Measurements from ENCODE around the gene OBP2A. TPM values are rescaled to one million over a fixed set of nuclear protein-coding genes. Genes with fewer than 3 reads are reported as not detected.

OBP2A gene
- total RNA-seq, 1 experiment from 2014 or later, result not detected

- TF ChIP-seq ZSCAN18 (CRISPR knock-in tag; IDR thresholded peaks at IDR 0.05) (no peak), ATF3 (CRISPR knock-in tag; conservative IDR thresholded peaks at IDR 0.05) (no peak), RORB (CRISPR knock-in tag; IDR thresholded peaks at IDR 0.05) (no peak), CREB1 (CRISPR knock-in tag; IDR thresholded peaks at IDR 0.05) (no peak), OVOL2 (CRISPR knock-in tag; IDR thresholded peaks at IDR 0.05; ENCODE audit: borderline replicate concordance) (no peak), KAT7 (CRISPR knock-in tag; IDR thresholded peaks at IDR 0.05; ENCODE audit: borderline replicate concordance) (no peak), PRRX2 (CRISPR knock-in tag; IDR thresholded peaks at IDR 0.05) (no peak), ZNF138 (CRISPR knock-in tag; conservative IDR thresholded peaks at IDR 0.05) (no peak)
Measured at GRCh38 chr9:135525241-135526088, 20.5 kb upstream of the OBP2A start (continued).

GRCh38 chr9:135526089-135526729 is 19.7 kb upstream of the OBP2A start:
- no peaks in the 10 kb centered on the region for H3K27me3 Mint-ChIP-seq (ENCODE audit: low read depth)
- no peaks in the 10 kb centered on the region for H3K36me3 Mint-ChIP-seq
- H3K4me1 Mint-ChIP-seq, result peaks cover 11% of the 10 kb centered on the region
- H3K9me3 Mint-ChIP-seq, result no peaks in the 10 kb centered on the region
- H3K27ac Mint-ChIP-seq, result no peak overlapping the region
- no peak for ATAC-seq
- no peak overlapping the region for H3K4me3 Mint-ChIP-seq
- DNase-seq (ENCODE audit: low spot score), result no peak
- CTCF ChIA-PET, result interaction anchor here (0.5 to 5.6 kb wide), 7 partner anchors 9 to 323 kb away, joined by 3 to 42 read pairs (median 4); no protein-coding TSS in a partner anchor
- POLR2A ChIA-PET, result interaction anchor here (0.5 kb wide), 1 partner anchor 51 kb away, joined by 3 read pairs; no protein-coding TSS in a partner anchor
- TF ChIP-seq E2F4 (CRISPR knock-in tag; IDR thresholded peaks at IDR 0.05; ENCODE audit: borderline replicate concordance, low read depth) (no peak), FOXK1 (CRISPR knock-in tag; IDR thresholded peaks at IDR 0.05) (no peak), ZNF512 (CRISPR knock-in tag; IDR thresholded peaks at IDR 0.05; ENCODE audit: borderline replicate concordance) (no peak), CTCF (IDR thresholded peaks at IDR 0.05) (no peak), MXD4 (CRISPR knock-in tag; IDR thresholded peaks at IDR 0.05; ENCODE audit: borderline replicate concordance) (no peak), IRF1 (CRISPR knock-in tag; IDR thresholded peaks at IDR 0.05) (no peak), JAZF1 (CRISPR knock-in tag; IDR thresholded peaks at IDR 0.05) (no peak), EMX1 (CRISPR knock-in tag; IDR thresholded peaks at IDR 0.05) (no peak), AFF4 (CRISPR knock-in tag; IDR thresholded peaks at IDR 0.05; ENCODE audit: borderline replicate concordance) (no peak), NR2C2 (CRISPR knock-in tag; IDR thresholded peaks at IDR 0.05) (no peak), ATF1 (CRISPR knock-in tag; IDR thresholded peaks at IDR 0.05) (no peak), ERG (CRISPR knock-in tag; IDR thresholded peaks at IDR 0.05) (no peak), GABPB1 (CRISPR knock-in tag; IDR thresholded peaks at IDR 0.05) (no peak), FOXJ3 (CRISPR knock-in tag; IDR thresholded peaks at IDR 0.05; ENCODE audit: borderline replicate concordance) (no peak)

Data from WTC11 (cell line).